ENCODE results near the gene GPC5.

Gene GPC5

GRCh38 chr13:92307752-92308151 lies 909.3 kb downstream of the GPC5 start:
- no peak for TF ChIP-seq EZH2 (IDR thresholded peaks at IDR 0.05; ENCODE audit: borderline replicate concordance, low read length)
- TF ChIP-seq CTCF (IDR thresholded peaks at IDR 0.05; ENCODE audit: low read length): no peak
- H4K20me1 ChIP-seq (ENCODE audit: insufficient read depth, low read length): no peaks in the 10 kb centered on the region
- no peaks in the 10 kb centered on the region for H3K9me3 ChIP-seq (ENCODE audit: low read length)
- no peak overlapping the region for H3K9ac ChIP-seq (ENCODE audit: low read length)
- H2AFZ ChIP-seq (ENCODE audit: low read length): no peak overlapping the region
- H3K9me2 ChIP-seq (ENCODE audit: low read depth, low read length): no peaks in the 10 kb centered on the region
- H3F3A ChIP-seq (ENCODE audit: insufficient read depth, low read length): no peaks in the 10 kb centered on the region
- H3K36me3 ChIP-seq (ENCODE audit: insufficient read depth, low read length): no peaks in the 10 kb centered on the region
- H3K4me1 ChIP-seq (ENCODE audit: insufficient read depth, low read length, severe bottlenecking): no peaks in the 10 kb centered on the region
- no peaks in the 10 kb centered on the region for H3K27me3 ChIP-seq (ENCODE audit: insufficient read depth, low read length)
- H3K4me3 ChIP-seq (ENCODE audit: low read depth, low read length, poor library complexity, severe bottlenecking): no peak overlapping the region
- H3K4me2 ChIP-seq (ENCODE audit: low read length): no peak overlapping the region
- no peaks in the 10 kb centered on the region for H3K79me2 ChIP-seq (ENCODE audit: insufficient read depth, low read length)
- H3K27ac ChIP-seq (ENCODE audit: low read depth, low read length, poor library complexity, severe bottlenecking): no peak overlapping the region

- H3K79me2 ChIP-seq (ENCODE audit: insufficient read depth, low read length): no peaks in the 10 kb centered on the region
- H4K20me1 ChIP-seq (ENCODE audit: insufficient read depth, low read length): no peaks in the 10 kb centered on the region
- H3K27me3 ChIP-seq (ENCODE audit: insufficient read depth, low read length): no peaks in the 10 kb centered on the region
- TF ChIP-seq EZH2 (IDR thresholded peaks at IDR 0.05; ENCODE audit: borderline replicate concordance, low read length) (no peak), CTCF (IDR thresholded peaks at IDR 0.05; ENCODE audit: low read length) (no peak)
- H3K4me3 ChIP-seq (ENCODE audit: low read depth, low read length, poor library complexity, severe bottlenecking): no peak overlapping the region
- H3K9me2 ChIP-seq (ENCODE audit: low read depth, low read length): no peaks in the 10 kb centered on the region
- H3F3A ChIP-seq (ENCODE audit: insufficient read depth, low read length): no peaks in the 10 kb centered on the region
- H3K4me1 ChIP-seq (ENCODE audit: insufficient read depth, low read length, severe bottlenecking): no peaks in the 10 kb centered on the region
- no peak overlapping the region for H3K9ac ChIP-seq (ENCODE audit: low read length)
- no peak overlapping the region for H3K4me2 ChIP-seq (ENCODE audit: low read length)
- H2AFZ ChIP-seq (ENCODE audit: low read length): no peak overlapping the region
- H3K27ac ChIP-seq (ENCODE audit: low read depth, low read length, poor library complexity, severe bottlenecking): no peak overlapping the region
- H3K9me3 ChIP-seq (ENCODE audit: low read length): no peaks in the 10 kb centered on the region
- no peaks in the 10 kb centered on the region for H3K36me3 ChIP-seq (ENCODE audit: insufficient read depth, low read length)
Measured at GRCh38 chr13:92312823-92313222, 914.4 kb downstream of the GPC5 start.

GRCh38 chr13:92313382-92313781 lies 915.0 kb downstream of the GPC5 start:
- Histone ChIP-seq H2AFZ (ENCODE audit: low read length) (no peak overlapping the region), H3K9me3 (ENCODE audit: low read length) (no peaks in the 10 kb centered on the region), H3K36me3 (ENCODE audit: insufficient read depth, low read length) (no peaks in the 10 kb centered on the region), H3K9ac (ENCODE audit: low read length) (no peak overlapping the region), H3K4me2 (ENCODE audit: low read length) (no peak overlapping the region), H3F3A (ENCODE audit: insufficient read depth, low read length) (no peaks in the 10 kb centered on the region), H3K4me3 (ENCODE audit: low read depth, low read length, poor library complexity, severe bottlenecking) (no peak overlapping the region), H3K9me2 (ENCODE audit: low read depth, low read length) (no peaks in the 10 kb centered on the region), H3K4me1 (ENCODE audit: insufficient read depth, low read length, severe bottlenecking) (no peaks in the 10 kb centered on the region), H3K79me2 (ENCODE audit: insufficient read depth, low read length) (no peaks in the 10 kb centered on the region), H4K20me1 (ENCODE audit: insufficient read depth, low read length) (no peaks in the 10 kb centered on the region), H3K27ac (ENCODE audit: low read depth, low read length, poor library complexity, severe bottlenecking) (no peak overlapping the region), H3K27me3 (ENCODE audit: insufficient read depth, low read length) (no peaks in the 10 kb centered on the region)
- no peak for TF ChIP-seq CTCF (IDR thresholded peaks at IDR 0.05; ENCODE audit: low read length)
- TF ChIP-seq EZH2 (IDR thresholded peaks at IDR 0.05; ENCODE audit: borderline replicate concordance, low read length): no peak

All from OCI-LY1 (cell line).